ENCODE data around the gene CRABP1.

CRABP1 gene

DNA sequence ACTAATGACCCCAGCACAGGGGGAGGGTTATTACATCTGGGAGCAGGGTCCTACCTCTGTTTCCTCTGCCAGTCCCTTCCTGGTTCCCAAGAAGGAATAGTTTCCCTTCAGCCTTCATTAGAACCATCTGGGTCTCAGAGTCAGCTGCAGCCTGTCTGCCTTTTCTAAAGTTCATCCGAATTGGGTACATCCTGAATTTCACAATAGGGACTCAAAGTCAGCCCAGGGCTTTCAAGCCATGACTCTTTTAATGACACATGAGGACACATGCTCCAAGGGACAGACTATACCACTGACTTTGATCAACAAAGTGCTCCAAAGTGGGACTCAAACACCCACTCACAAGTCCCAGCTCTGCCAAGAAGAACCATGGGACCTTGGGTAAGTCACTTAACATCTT is 12.7 kb upstream of the CRABP1 start:
- Mint-ChIP-seq H3K9me3 (no peaks in the 10 kb centered on the region), H3K27ac (no peak overlapping the region), H3K27me3 (no peaks in the 10 kb centered on the region), H3K4me3 (no peak overlapping the region), H3K4me1 (no peaks in the 10 kb centered on the region), H3K36me3 (no peaks in the 10 kb centered on the region)

DNA sequence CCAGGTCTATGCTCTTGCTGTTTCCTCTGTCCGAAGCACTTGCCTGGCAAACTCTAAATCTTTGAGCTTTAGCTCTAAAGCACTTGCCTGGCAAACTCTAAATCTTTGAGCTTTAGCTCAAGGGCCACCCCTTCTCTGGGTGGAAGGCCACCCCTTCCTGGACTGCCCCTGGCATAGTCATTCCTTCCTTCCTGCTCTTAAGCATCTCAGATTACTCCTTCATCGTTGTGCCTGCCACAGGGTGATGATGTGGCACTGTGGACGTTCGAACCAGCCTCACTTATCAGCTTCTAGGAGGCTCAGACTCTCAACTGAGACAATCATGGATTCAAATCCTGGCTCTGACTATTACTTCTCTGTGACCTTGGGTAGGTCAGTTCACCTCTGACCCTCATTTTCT is 10.5 kb upstream of the CRABP1 start:
- H3K4me3 Mint-ChIP-seq, result no peak overlapping the region
- H3K4me1 Mint-ChIP-seq, result no peaks in the 10 kb centered on the region
- no peak overlapping the region for H3K27ac Mint-ChIP-seq
- H3K27me3 Mint-ChIP-seq, result no peaks in the 10 kb centered on the region
- H3K9me3 Mint-ChIP-seq, result no peaks in the 10 kb centered on the region
- no peaks in the 10 kb centered on the region for H3K36me3 Mint-ChIP-seq

DNA sequence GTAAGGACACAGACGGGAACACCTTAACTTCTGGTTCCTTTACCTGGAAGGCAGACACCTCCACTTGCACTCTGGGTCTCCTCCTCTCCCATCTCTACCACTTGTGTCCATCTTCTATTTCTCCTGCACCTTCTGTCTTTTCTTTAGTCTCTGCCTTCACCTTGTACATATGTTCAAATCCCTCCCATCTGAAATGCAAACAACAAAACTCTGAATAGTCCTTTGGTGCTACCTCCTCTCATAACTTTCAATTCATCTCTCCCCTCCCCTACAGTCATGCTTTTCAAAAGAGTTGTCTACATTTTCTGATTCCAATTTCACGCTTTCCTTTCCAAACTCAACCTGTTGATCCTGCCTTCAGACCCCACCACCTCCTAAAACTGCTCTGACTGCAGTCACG is 5.3 kb upstream of the CRABP1 start:
- Mint-ChIP-seq H3K27ac (no peak overlapping the region), H3K4me1 (peaks cover 6% of the 10 kb centered on the region), H3K4me3 (no peak overlapping the region), H3K36me3 (no peaks in the 10 kb centered on the region), H3K27me3 (peaks cover 11% of the 10 kb centered on the region), H3K9me3 (no peaks in the 10 kb centered on the region)

DNA sequence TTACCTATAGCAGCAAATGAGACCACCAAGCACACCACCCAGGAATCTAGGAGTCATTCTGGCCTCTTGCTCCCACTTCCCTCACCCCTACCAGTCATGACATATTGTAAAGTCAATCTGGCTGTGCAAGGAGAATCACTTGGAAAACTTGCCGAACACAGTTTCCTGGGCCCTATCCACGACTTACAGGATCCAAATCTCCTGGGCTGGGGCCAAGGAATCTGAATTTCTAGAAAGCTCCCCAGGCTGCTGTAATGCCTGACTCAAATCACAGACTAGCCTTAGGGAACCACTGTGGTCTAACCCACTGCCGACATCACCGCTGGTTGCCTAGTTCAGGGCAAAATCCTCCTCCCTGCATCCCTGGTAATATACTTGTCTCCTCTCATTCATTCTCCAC is 4.2 kb upstream of the CRABP1 start:
- H3K27ac Mint-ChIP-seq, result no peak overlapping the region
- H3K9me3 Mint-ChIP-seq, result no peaks in the 10 kb centered on the region
- peaks cover 6% of the 10 kb centered on the region for H3K4me1 Mint-ChIP-seq
- no peak overlapping the region for H3K4me3 Mint-ChIP-seq
- peaks cover 13% of the 10 kb centered on the region for H3K27me3 Mint-ChIP-seq
- H3K36me3 Mint-ChIP-seq, result no peaks in the 10 kb centered on the region

DNA sequence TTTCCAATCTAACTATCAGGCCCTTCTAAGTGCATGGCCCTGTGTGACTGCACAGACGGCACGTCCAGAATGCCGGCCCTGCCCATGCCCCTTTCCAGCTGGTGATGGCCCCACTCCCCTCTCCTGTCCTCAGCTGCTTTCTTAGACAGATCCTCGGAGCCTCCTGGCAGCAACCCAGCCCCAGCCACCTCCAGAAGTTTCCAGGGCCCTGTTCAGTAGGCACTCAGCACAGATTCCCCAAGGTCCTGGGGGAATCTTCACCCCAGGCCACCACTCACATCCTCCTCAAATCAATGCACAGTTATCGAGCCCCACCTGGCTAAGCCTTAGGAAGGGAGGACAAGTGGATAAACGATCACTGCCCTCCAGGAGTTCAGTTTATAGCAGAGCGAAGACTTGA is 1.4 kb upstream of the CRABP1 start:
- no peak overlapping the region for H3K4me3 Mint-ChIP-seq

DNA sequence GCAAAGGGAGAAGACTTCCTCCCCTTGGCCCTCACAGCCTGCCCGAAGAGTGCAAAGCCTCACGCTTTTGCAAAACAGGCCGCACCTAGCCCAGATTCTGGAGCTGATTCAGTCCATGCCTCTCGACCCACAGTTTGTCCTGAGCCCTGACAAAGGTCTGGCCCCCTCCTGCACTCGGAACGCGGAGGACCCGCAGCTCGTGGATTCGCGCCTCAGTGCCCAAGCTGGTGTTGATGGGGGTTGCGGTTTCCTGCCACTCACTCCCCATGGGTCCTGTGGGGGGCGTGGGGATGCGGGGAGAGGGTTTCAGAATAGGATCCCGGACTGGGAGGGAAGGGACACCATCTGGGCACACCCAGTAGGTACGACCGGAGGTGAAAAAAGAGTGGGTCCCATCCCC is 594 bp upstream of the CRABP1 start:
- peaks cover 6% of the 10 kb centered on the region for H3K4me1 Mint-ChIP-seq
- no peak overlapping the region for H3K4me3 Mint-ChIP-seq
- no peaks in the 10 kb centered on the region for H3K9me3 Mint-ChIP-seq
- H3K27me3 Mint-ChIP-seq, result peaks cover 20% of the 10 kb centered on the region
- H3K27ac Mint-ChIP-seq, result no peak overlapping the region
- no peaks in the 10 kb centered on the region for H3K36me3 Mint-ChIP-seq

More for the DNA sequence above, 1.4 kb upstream of the CRABP1 start:
- Mint-ChIP-seq H3K4me1 (peaks cover 6% of the 10 kb centered on the region), H3K27ac (no peak overlapping the region), H3K36me3 (no peaks in the 10 kb centered on the region), H3K9me3 (no peaks in the 10 kb centered on the region), H3K27me3 (peaks cover 20% of the 10 kb centered on the region)

DNA sequence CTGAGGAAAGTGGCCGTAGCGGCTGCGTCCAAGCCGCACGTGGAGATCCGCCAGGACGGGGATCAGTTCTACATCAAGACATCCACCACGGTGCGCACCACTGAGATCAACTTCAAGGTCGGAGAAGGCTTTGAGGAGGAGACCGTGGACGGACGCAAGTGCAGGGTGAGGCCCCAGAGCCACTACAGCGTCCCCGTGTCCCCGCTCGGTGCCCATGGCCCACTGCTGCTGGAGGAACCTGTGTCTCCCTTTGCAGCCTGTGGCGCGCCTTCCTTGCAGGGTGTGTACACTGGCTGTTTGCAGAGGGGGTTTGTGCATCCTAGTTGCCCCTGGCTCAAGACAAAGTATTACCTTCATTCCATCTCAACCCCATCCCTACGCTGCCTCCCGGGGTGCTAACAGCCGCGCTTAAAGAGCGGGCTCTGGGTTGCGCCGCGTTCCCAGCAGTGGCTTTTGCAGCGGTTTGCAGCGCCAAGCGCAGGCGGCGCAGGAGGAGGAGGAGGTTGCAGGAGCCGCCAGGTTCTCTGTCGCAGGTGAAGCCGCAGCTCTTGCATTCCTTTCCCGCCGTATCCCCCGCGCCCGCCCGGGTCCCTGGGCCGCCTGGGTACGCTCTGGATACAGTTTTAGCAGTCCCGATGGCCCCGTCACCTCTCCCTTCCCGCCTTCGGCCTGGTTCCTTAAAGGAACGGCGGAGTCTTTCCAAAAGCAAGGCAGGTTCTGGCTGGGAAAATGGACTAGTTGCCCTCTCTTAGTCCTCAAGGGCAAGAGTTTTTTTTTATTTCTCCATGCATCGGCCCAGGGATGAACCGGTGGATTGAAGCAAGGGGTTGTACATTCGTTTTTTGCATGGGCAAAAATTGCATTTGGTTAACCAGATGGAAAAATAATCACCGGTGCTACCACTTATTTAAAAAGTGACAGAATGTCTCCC is 1.2 kb downstream of the CRABP1 start:
- no peak overlapping the region for H3K27ac Mint-ChIP-seq
- H3K4me3 Mint-ChIP-seq, result no peak overlapping the region
- H3K36me3 Mint-ChIP-seq, result no peaks in the 10 kb centered on the region
- peaks cover 6% of the 10 kb centered on the region for H3K4me1 Mint-ChIP-seq
- H3K27me3 Mint-ChIP-seq, result peaks cover 20% of the 10 kb centered on the region
- no peaks in the 10 kb centered on the region for H3K9me3 Mint-ChIP-seq

DNA sequence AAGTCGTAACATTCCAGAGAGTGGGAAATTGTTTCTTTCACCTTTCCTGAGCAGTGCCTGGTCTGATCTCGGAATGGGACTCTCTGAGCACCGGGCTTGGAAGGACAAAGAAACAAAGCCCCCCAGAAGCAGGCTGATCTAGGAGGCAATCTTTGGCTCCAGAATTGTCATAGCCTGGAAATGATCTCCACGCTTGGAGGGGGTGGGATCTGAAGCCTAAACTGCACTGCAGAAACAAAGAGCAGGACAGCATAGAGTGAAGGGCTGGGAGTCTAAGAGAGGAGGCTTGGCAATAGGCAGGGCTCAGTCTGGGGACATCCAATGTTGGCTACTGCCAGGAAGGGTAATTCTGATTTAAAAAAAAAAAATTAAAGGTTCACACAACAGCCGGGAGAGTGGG is 1.9 kb downstream of the CRABP1 start:
- Mint-ChIP-seq H3K4me1 (peaks cover 6% of the 10 kb centered on the region), H3K36me3 (no peaks in the 10 kb centered on the region), H3K9me3 (no peaks in the 10 kb centered on the region), H3K27me3 (peaks cover 20% of the 10 kb centered on the region), H3K27ac (no peak overlapping the region), H3K4me3 (no peak overlapping the region)

DNA sequence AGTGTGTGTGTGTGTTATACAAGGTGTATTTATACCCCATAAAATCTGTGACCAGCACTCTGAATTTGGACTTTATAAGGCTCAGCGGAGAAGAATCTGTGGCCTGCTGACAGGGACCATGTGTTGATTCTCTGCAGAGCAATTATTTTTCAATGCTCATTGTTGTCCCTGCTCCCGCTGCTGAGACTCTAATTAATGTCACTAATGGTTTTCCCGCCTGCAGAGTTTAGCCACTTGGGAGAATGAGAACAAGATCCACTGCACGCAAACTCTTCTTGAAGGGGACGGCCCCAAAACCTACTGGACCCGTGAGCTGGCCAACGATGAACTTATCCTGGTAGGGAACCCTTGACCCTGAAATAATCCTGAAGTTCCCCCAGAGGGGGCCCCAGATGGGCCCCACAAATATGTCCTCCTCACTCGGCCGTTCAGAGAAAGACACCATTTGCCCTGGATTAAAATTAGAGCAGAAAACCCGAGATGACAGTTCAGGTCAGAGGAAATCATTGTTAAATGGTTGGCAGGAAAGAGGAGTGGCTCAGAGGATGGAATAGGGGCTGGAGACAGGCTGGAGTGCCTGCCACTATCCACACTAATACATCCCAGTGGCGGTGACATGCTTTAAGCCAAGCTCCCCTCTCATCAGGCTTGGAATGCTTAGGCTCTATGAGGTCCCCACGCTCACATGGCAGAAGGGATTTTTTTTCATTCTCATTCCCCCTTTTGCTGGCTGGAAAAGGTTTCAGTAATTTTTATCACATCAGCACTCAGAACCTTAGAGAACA is 3.3 kb downstream of the CRABP1 start:
- H3K9me3 Mint-ChIP-seq, result no peaks in the 10 kb centered on the region
- H3K36me3 Mint-ChIP-seq, result no peaks in the 10 kb centered on the region
- no peak overlapping the region for H3K4me3 Mint-ChIP-seq
- H3K27ac Mint-ChIP-seq, result no peak overlapping the region
- H3K4me1 Mint-ChIP-seq, result peaks cover 6% of the 10 kb centered on the region
- H3K27me3 Mint-ChIP-seq, result peaks cover 18% of the 10 kb centered on the region

DNA sequence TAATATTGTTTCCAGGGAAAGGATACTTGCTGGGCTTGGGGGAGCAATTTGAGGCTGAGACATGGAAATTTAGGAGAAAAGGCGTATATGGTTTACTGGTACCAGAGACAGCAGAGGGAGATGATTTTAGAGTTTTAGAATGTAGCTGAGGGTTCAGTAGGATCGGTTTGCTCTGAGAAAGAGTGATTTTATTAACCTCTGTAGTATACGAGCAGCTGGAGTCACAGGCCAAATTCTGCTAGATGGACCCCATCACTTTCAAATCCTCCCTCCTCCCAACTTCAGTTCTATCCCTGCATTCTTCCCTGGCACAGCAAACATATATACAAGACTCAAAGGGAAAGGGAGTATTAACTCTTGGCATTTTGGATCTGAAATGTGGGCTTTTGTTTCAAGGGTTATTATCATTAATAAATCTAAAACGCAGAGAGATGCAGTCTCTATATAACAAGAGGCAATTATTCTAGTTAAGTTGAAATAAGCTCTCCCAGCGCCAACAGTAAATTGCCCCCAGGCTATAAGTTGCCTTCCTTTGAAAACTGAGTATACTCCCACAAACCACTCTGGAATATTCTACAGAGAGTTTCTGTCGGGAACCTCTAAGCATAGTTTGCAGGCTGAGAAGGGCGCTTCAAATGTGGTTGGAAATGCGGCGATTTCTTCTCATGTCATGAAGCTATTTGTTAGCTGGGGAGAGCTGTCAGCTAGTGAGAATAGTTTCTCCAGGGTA is 5.4 kb downstream of the CRABP1 start:
- no peaks in the 10 kb centered on the region for H3K9me3 Mint-ChIP-seq
- H3K4me1 Mint-ChIP-seq, result no peaks in the 10 kb centered on the region
- H3K27ac Mint-ChIP-seq, result no peak overlapping the region
- no peaks in the 10 kb centered on the region for H3K36me3 Mint-ChIP-seq
- H3K27me3 Mint-ChIP-seq, result peaks cover 8% of the 10 kb centered on the region
- no peak overlapping the region for H3K4me3 Mint-ChIP-seq

DNA sequence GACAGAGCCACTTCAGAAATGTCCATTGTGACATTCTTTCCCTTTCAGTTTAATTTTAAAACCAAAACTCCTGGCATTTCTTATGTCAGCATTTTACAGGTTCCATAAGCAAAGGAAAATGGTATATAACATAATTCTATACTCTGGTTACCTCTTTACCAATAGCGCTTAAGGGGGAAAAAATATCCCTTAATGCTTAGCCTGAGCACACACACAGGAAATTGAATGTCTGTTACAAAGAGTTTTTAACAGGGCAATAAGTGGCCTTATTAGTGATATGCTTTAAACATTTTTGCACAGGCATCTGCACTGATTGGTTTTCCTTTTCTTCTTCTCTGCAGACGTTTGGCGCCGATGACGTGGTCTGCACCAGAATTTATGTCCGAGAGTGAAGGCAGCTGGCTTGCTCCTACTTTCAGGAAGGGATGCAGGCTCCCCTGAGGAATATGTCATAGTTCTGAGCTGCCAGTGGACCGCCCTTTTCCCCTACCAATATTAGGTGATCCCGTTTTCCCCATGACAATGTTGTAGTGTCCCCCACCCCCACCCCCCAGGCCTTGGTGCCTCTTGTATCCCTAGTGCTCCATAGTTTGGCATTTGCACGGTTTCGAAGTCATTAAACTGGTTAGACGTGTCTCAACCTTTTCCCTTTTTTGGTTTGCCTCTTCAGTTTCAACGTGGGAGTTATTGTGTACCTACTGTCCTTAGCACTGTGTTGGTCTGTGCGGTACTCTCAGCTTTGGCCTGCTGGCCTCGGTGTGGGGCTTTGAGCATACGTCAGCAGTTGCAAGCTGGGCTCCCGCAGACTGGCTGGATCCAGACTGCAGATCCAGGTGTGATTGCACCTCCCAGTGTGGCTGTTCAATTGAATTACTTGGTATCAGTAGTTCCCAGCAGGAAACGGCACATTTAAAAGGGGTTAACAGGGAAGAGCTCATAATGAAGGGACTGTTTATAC is 7.7 kb downstream of the CRABP1 start:
- no peak overlapping the region for H3K4me3 Mint-ChIP-seq
- H3K27me3 Mint-ChIP-seq, result peaks cover 3% of the 10 kb centered on the region
- no peak overlapping the region for H3K27ac Mint-ChIP-seq
- H3K4me1 Mint-ChIP-seq, result no peaks in the 10 kb centered on the region
- no peaks in the 10 kb centered on the region for H3K9me3 Mint-ChIP-seq
- H3K36me3 Mint-ChIP-seq, result no peaks in the 10 kb centered on the region

DNA sequence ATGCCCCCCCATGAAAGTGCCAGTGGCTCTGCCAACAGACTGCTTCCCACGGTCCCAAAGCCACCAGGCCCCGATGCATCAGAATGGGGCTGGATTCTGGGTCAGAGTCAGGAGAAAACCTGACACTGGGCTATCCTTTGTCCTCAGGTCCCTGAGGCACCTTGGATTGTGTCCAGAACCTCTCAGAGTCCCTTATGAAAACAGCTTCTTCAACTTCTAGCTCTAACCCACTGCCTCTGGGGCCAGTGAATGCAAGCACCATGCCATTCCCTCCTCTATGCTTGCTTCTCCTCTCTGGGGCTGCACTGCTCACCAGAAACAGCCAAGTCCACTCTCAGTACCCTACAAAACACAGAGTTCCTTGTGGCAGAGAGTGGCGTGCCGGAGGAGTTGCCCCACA is 9.9 kb downstream of the CRABP1 start:
- Mint-ChIP-seq H3K27ac (no peak overlapping the region), H3K27me3 (no peaks in the 10 kb centered on the region), H3K4me3 (no peak overlapping the region), H3K4me1 (no peaks in the 10 kb centered on the region), H3K9me3 (no peaks in the 10 kb centered on the region), H3K36me3 (no peaks in the 10 kb centered on the region)

DNA sequence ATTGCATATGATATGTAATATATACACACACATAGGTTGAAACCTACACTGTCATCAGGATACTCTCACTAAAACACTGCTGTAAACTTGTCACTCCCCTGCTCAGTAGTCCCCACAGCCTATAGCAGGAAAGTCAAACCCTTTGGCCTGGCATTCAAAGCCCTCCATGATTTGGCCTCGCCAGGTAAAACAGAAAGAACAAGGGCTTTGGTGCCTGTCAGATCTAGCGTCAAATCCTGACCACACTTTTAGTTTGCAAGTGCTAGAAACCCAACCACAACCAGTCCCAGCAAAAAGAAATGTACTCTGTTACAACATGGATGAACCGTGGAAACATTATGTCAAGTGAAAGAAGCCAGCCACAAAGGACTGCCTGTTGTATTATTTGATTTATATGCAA is 11.4 kb downstream of the CRABP1 start:
- no peaks in the 10 kb centered on the region for H3K9me3 Mint-ChIP-seq
- no peaks in the 10 kb centered on the region for H3K36me3 Mint-ChIP-seq
- H3K27ac Mint-ChIP-seq, result no peak overlapping the region
- no peaks in the 10 kb centered on the region for H3K27me3 Mint-ChIP-seq
- no peak overlapping the region for H3K4me3 Mint-ChIP-seq
- H3K4me1 Mint-ChIP-seq, result no peaks in the 10 kb centered on the region

DNA sequence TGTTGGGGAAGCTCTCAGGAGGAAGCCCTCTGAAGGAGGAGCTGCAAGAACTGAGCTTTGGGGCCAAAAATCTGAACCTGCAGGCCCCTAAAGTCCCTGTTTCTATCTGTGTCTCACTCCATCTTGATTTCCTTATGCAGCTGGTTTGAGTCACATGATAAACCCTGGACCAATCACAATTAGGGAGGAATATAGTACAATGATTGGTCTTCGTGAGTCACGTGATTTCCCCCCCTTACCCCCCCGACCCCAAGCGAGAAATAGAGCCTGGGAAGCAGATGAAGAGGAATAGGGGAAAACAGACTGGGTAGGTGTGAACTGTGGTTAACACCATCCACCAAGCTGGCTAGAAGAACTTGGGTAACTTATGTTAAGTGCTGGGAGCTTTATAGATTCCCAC is 12.9 kb downstream of the CRABP1 start:
- Mint-ChIP-seq H3K9me3 (no peaks in the 10 kb centered on the region), H3K4me3 (no peak overlapping the region), H3K36me3 (no peaks in the 10 kb centered on the region), H3K27me3 (no peaks in the 10 kb centered on the region), H3K4me1 (no peaks in the 10 kb centered on the region), H3K27ac (no peak overlapping the region)

DNA sequence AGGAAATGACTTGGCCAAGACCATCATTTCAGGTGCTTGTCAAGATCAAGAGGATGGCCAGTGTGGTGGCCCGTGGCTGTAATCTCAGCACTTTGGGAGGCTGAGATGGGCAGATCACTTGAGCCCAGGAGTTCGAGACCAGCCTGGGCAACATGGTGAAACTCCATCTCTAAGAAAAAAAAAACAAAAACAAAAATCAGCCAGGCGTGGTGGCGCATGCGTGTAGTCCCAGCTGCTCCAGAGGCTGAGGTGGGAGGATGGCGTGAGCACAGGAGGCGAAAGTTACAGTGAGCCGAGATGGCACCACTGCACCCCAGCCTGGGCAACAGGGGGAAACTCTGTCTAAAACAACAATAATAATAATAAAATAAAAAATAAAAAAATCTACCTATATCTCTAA is 15.0 kb downstream of the CRABP1 start:
- H3K9me3 Mint-ChIP-seq, result no peaks in the 10 kb centered on the region
- H3K27me3 Mint-ChIP-seq, result no peaks in the 10 kb centered on the region
- H3K4me3 Mint-ChIP-seq, result no peak overlapping the region
- H3K36me3 Mint-ChIP-seq, result no peaks in the 10 kb centered on the region
- no peaks in the 10 kb centered on the region for H3K4me1 Mint-ChIP-seq
- no peak overlapping the region for H3K27ac Mint-ChIP-seq

All from activated naive CD4-positive, alpha-beta T cell treated with anti-CD3 and anti-CD28 coated beads, Interleukin-2, amount 50 U/mL, for 24 hours (primary cell).